NOMO-1 treated with dmso at 0.1 percent for 144 hours (cell line): Measurements from ENCODE around the gene DYDC1.
"Not testable (repeated sequence)": the region's sequence is repeated elsewhere in the genome, so short reads cannot be mapped to it uniquely, and the experiment has no call there.

Experiments
- DNase-seq: peaks from one replicate; lab custom pipeline; 2025; ENCODE audit not compliant: unreplicated experiment; lab: John Stamatoyannopoulos, UW

DYDC1 gene

GRCh38 chr10:80344912-80345311 is 11.6 kb downstream of the DYDC1 start:
- DNase-seq: no peak

DNA sequence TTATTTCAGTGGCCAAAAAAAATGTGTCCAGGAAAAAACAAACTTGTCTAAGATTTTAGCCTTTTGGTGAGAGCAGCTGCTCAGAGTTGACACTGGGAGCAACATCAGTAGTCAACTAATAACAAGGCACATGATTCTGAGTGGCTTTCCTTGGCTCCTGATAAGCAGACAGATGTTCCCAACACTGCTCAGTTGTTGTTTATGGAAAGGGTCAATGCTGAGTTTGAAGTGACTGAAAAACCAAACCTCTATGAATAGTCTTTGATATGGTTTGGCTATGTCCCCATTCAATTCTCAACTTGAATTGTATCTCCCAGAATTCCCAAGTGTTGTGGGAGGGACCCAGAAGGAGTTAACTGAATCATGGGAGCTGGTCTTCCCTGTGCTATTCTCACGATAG is 12.3 kb downstream of the DYDC1 start:
- DNase-seq: no peak

- DNase-seq: no peak
Measured at GRCh38 chr10:80333983-80334382, 22.6 kb downstream of the DYDC1 start.

DNA sequence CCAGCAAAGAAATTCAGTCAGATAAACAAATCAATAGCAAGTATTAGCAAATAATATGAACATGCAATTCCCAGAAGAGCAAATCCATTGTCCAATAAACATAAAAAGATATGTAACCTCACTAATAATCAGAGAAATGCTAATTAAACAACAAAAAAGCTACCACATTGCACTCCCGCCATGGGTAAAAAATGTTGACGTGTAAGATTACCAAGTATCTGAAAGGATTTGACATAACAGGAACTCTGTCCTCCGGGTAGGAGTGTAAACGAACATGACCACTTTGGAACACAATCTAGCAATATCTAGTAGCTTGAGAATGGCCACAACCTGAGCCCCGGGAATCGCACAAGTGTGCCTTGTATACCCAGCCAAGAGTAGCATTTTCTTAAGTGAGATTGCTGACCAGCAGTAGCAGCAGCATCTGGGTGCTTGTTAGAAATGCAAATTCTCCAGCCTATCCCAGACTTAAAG is 31.6 kb downstream of the DYDC1 start:
- no peak for DNase-seq

GRCh38 chr10:80324086-80324485 is 32.5 kb downstream of the DYDC1 start:
- DNase-seq: no peak

- no peak for DNase-seq
Measured at GRCh38 chr10:80323311-80323710, 33.2 kb downstream of the DYDC1 start.

GRCh38 chr10:80322711-80323110 is 33.8 kb downstream of the DYDC1 start:
- no peak for DNase-seq

GRCh38 chr10:80322158-80322557 is 34.4 kb downstream of the DYDC1 start:
- no peak for DNase-seq

DNA sequence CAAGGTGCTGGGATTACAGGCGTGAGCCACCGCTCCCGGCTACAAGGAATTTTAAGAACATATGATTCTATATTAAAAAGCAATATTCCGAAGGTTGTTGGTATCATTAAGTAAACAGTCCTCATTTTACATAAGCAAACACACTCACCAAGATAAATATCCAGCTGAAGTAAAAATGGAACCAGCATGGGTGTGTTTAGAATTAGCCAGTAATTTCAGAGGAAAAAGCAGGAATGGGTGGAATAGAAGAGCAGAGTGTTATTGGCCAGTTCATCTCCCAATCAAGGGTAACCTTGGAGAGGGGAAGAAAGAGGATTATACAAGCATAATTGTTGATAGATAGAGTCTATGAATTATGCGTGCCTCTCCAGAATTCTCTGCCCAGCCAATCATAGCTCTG is 35.4 kb downstream of the DYDC1 start:
- no peak for DNase-seq

DNA sequence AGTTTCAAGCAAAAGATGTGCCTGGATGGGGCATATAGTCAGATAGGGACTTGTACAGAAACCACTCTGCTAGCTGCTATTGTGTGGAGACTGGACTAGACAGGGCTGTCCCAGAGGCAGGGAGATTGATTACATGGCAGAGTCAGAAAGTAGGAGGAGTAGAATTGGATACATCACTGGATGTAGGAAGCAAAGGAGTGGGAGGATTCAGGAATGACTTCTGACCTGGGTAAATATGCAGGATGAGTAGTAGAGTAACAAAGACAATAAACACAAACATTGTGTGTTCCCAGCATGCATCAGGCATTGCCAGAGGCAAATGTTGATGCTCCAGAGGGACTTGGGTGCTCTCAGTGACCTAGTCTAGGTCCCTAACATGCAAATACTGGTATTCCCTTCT is 36.2 kb downstream of the DYDC1 start:
- DNase-seq: no peak

DNA sequence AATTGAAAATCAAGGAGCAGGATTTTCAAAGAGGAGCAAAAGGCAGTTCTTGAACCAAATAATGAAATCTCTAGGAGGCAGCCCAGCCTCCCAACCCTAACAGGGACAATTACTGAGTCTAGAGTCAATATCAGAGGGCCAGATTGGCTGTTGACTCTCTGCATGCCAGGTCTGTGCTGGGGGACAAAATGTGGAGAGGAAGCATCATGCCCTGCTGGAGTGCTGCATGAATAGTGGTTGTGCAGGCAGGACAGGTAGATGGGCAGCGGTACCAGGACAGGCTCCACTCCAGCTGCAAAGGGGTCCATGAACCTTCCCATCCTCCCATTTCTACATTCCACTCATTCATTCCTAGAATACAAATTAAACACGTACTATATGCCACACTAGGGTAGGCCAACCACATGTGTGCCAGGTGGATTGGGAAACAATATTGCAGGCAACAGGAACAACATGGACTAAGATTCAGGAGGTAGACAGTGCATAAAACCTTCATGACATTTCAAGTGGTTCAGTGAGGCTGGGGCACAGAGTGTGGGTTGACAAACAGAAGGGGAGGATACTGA is 36.7 kb downstream of the DYDC1 start:
- no peak for DNase-seq

DNA sequence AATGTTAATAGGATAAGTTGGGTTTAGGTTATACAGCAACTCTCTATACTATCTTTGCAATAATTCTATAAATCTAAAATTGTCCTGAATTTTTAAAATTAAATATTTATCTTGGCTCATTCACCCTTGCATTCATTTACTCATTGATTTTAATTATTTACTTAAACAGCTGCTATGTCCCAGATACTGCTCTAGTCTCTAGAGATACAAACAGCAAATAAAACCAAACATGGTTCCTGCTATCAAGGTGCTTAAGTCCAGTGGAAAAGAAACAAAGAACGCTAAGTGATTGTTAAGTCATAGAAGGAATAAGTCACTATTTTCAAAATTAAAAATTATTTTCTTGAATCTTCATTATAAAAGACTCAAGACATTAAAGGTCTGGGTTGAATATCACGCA is 37.2 kb downstream of the DYDC1 start:
- DNase-seq: no peak

DNA sequence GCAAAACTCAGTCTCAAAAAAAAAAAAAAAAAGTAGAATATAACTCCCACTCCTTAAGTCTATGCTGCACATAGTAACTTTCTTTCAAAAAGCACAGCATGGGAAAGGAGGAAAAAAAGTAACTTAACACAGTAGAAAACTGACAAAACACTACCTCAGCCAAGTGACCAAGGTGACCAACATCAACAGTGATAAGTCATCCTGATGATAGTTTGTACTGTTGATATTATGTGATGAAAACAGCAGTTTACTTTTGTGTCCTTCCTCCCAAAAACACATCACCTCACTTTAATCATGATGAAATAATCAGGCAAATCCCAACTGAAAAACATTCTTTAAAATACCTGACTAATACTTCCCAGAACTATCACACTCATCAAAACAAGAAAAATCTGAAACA is 37.8 kb downstream of the DYDC1 start:
- DNase-seq: no peak

- no peak for DNase-seq
Measured at GRCh38 chr10:80315391-80315790, 41.2 kb downstream of the DYDC1 start.

GRCh38 chr10:80313523-80313922 is 43.0 kb downstream of the DYDC1 start:
- DNase-seq: no peak

- DNase-seq: not testable (repeated sequence)
Measured at GRCh38 chr10:80305989-80306388, 50.6 kb downstream of the DYDC1 start.

DNA sequence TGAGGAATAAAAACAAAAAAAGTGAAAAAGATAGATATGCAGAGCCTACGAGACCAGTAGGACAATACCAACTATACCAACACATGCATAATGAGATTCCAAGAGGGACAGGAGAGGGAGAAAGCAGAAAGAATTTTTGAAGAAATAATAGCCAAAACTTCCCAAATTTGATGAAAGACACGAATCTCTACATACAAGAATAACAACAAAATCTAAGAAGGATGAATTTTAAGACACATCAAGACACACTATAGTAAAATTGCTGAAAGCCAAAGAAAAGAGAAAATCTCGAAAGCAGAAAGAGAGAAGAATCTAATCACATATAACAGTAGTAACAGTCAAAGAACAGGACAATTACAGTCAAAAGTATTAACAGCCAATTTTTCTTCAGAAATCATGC is 59.6 kb downstream of the DYDC1 start:
- DNase-seq: no peak

- no peak for DNase-seq
Measured at GRCh38 chr10:80292607-80293239, 63.8 kb downstream of the DYDC1 start.

- DNase-seq: no peak
Measured at GRCh38 chr10:80290474-80291220, 65.9 kb downstream of the DYDC1 start.

DNA sequence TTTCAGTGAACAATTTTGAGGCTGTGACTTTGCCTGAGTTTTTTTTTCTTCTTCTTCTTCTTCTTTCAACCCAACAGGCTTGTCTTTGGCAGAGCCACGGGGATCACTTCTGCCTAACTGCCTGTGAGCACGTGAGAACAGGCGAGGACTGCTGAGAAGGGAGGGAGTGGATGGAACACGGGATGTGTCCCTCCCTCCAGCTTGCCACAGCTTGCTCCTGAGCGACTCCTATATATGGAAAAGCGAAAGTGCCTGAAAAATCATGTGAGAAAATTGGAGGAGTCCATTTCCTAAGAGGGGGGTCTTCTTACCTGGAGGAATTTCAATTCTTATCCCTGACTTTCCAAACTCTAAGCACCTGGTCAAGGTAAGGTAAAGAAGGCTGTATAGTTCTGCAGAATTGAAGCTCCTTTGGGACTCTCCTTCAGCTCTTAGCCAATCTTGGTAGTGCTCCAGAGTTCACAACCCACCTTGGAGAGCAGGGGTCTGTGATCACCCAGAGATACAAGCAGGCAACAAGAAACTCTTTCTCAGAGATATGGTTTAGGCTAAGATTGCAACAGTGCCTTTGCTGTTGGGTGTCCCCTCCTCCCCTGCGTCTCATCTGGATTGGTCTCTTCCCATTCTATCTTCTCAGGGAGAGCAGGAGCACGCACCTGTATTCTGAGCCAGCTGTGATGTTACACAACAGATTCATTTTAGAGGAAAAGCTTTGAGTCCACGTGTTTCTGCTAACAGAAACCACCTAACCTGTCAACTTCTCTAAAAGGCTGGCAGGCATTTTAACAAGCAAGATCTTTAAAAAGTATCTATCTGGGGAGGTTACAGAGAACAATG is 66.9 kb downstream of the DYDC1 start, which contains the start of gene MAT1A:
MAT1A (minus strand) TSS at position 208 of the 837 bp plus-strand sequence. CDS start 235 bp downstream, outside the sequence.
- DNase-seq: no peak

GRCh38 chr10:80288849-80289248 is 67.7 kb downstream of the DYDC1 start:
- no peak for DNase-seq
